ENCODE results near the gene C4orf54.

GRCh38 chr4:99649208-99649607 lies 8.4 kb downstream of the C4orf54 start:
- TF ChIP-seq CTCF (IDR thresholded peaks at IDR 0.05) (no peak), POLR2A (IDR thresholded peaks at IDR 0.05) (no peak), EP300 (IDR thresholded peaks at IDR 0.05) (no peak)

Measured in tibial nerve (tissue), 4 donors.